Astrocyte (in vitro differentiated cells and primary cell): ENCODE data around the gene RGPD3.
"Not testable (repeated sequence)": the region's sequence is repeated elsewhere in the genome, so short reads cannot be mapped to it uniquely, and the experiment has no call there.

Experiments
- EZH2 ChIP-seq: IDR thresholded peaks from 2 replicates; pipeline ENCODE4 v1.6.1; 2012; ENCODE audit warnings: mild to moderate bottlenecking, low read length, inconsistent platforms; ENCODE audit not compliant: insufficient read depth
- TF ChIP-seq, protein P1 (sequence below): IDR thresholded peaks from 2 replicates; pipeline ENCODE4 v1.5.1; 2011; ENCODE audit warnings: low read depth, mild to moderate bottlenecking, inconsistent platforms, low read length, moderate library complexity; ENCODE audit not compliant: insufficient read depth

- TF ChIP-seq, protein P1, sequence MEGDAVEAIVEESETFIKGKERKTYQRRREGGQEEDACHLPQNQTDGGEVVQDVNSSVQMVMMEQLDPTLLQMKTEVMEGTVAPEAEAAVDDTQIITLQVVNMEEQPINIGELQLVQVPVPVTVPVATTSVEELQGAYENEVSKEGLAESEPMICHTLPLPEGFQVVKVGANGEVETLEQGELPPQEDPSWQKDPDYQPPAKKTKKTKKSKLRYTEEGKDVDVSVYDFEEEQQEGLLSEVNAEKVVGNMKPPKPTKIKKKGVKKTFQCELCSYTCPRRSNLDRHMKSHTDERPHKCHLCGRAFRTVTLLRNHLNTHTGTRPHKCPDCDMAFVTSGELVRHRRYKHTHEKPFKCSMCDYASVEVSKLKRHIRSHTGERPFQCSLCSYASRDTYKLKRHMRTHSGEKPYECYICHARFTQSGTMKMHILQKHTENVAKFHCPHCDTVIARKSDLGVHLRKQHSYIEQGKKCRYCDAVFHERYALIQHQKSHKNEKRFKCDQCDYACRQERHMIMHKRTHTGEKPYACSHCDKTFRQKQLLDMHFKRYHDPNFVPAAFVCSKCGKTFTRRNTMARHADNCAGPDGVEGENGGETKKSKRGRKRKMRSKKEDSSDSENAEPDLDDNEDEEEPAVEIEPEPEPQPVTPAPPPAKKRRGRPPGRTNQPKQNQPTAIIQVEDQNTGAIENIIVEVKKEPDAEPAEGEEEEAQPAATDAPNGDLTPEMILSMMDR: not testable (repeated sequence)
- not testable (repeated sequence) for TF ChIP-seq EZH2
Measured at GRCh38 chr2:106489701-106490100, 21.5 kb upstream of the RGPD3 start.
